ENCODE data around the gene BCL6.
A peak's percentile ranks its signal among the peaks of the same experiment; 100 is the strongest.

The BCL6 gene

GRCh38 chr3:187742351-187743171 lies 2.7 kb downstream of the BCL6 start:
- no peak for DNase-seq (ENCODE audit: low read depth)
- no peak overlapping the region for H3K4me3 ChIP-seq (ENCODE audit: low read depth, low read length)
- TF ChIP-seq CTCF (IDR thresholded peaks at IDR 0.05; ENCODE audit: low read depth, low read length, missing control alignments): no peak

DNA sequence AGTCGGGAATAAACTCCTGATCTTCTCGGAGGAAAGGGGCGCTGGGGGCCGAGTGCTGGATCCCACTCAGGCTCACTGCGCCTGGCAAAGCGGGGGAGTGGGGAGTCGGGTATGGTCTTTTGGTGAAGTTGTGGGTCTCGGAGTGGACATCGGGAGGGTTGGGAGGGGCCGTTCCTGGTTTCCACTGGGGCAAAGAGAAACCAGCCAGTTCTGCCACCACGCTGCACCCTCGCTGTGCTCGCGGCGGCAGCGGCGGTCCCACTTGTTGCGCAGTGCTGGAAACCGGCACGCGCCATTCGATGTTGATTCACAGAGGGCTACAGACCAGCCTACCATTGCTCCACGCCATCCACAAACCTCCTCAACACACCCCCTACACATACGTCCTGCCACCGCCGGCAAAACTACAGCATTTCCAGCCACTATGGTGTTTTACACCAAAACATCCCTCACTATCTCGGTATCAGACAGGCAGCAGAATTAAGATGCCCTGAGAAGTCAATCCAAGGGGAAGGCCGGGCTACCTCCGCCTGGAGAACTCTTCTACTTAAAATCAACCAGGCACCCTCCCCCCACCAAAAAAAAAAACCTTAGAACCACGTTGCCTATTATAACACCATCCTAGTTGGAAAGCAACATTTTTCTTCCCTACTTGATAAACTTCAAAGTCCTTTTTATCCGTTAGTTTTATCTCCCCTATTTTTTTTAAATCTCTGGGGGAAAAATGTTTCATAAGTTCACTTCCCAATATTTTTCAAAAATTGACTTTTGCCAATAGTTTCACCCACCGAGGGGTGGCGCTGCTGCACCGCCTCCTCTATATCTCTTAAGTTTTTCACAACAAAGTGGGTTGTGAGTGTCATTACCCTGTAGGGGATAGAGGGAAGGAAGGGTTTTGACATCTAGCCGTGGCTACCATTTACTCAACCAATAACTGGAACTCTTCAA lies 3.6 kb downstream of the BCL6 start:
- no peak overlapping the region for H3K4me3 ChIP-seq (ENCODE audit: low read depth, low read length)
- peak; percentile 73 for TF ChIP-seq CTCF (IDR thresholded peaks at IDR 0.05; ENCODE audit: low read depth, low read length, missing control alignments)
- DNase-seq (ENCODE audit: low read depth): no peak

- TF ChIP-seq CTCF (IDR thresholded peaks at IDR 0.05; ENCODE audit: low read depth, low read length, missing control alignments): peak; percentile 86
- H3K4me3 ChIP-seq (ENCODE audit: low read depth, low read length): no peak overlapping the region
- no peak for DNase-seq (ENCODE audit: low read depth)
These were observed 4.6 kb downstream of the BCL6 start for GRCh38 chr3:187740421-187741399.

- TF ChIP-seq CTCF (IDR thresholded peaks at IDR 0.05; ENCODE audit: low read depth, low read length, missing control alignments): peak; percentile 99
- no peak for DNase-seq (ENCODE audit: low read depth)
- H3K4me3 ChIP-seq (ENCODE audit: low read depth, low read length): peak overlapping the region; percentile 7
These were observed 5.5 kb downstream of the BCL6 start for GRCh38 chr3:187739561-187740332.

DNA sequence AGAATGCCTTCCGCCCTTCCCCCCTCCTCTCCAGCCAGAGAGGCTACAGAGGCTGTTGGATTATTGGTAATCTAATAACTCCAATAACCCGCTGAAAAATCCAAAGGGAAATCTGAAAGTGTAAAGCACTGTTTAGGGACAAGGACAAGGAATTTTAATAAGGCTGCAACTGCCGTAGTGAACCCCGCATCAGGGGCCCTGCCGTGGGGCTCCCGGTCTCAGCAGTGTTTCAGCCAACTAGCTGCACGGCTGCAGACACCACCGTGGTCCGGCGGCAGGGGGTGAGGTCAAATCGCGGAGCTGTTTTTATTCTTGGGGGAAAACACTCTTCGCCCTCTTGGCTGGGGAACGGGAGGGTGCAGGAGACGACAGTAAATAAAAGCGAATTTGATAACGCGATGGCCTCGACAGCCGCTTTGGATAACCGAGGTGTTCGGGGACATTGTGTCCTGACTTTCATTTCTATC lies 6.1 kb downstream of the BCL6 start:
- no peak for TF ChIP-seq CTCF (IDR thresholded peaks at IDR 0.05; ENCODE audit: low read depth, low read length, missing control alignments)
- no peak for DNase-seq (ENCODE audit: low read depth)
- H3K4me3 ChIP-seq (ENCODE audit: low read depth, low read length): no peak overlapping the region; the same call in 1 of the 2 replicates

Data from GM12864 (cell line).